GM23338 (cell line): ENCODE data around the gene FBXL20. TPM values are rescaled to one million over a fixed set of nuclear protein-coding genes. Genes with fewer than 3 reads are reported as not detected.

Source experiments
- ATAC-seq: fragments of 200-7000 bp; cut with Tn5 transposase; 3 replicates; pipeline ENCODE4 v1.9.1; 2020
- DNase-seq: peaks from one replicate; pipeline ENCODE4 v3.0.0-alpha.2; 2015; ENCODE audit warnings: low spot score
- H2AFZ ChIP-seq: fragments of 200-600 bp; sonication (generic); 2 replicates; pipeline ENCODE4 v1.8.0; 2016; ENCODE audit warnings: antibody characterized with exemption, mild to moderate bottlenecking, moderate library complexity
- H3F3A ChIP-seq: fragments of 200-600 bp; sonication (generic); replicated peaks from 2 replicates; pipeline ENCODE4 v1.8.0; 2017; ENCODE audit warnings: antibody characterized with exemption, mixed run types, low read depth
- H3K27ac ChIP-seq: fragments of 200-600 bp; sonication (generic); 2 replicates; pipeline ENCODE4 v1.6.1; 2016; ENCODE audit warnings: low read depth
- H3K27me3 ChIP-seq: fragments of 200-600 bp; sonication (generic); 2 replicates; pipeline ENCODE4 v1.8.0; 2016; ENCODE audit warnings: mild to moderate bottlenecking, mixed run types, moderate library complexity; ENCODE audit not compliant: insufficient read depth
- H3K36me3 ChIP-seq: fragments of 200-600 bp; sonication (generic); 2 replicates; pipeline ENCODE4 v1.8.0; 2016; ENCODE audit warnings: mild to moderate bottlenecking; ENCODE audit not compliant: insufficient read depth
- H3K4me1 ChIP-seq: fragments of 200-600 bp; sonication (generic); 2 replicates; pipeline ENCODE4 v1.8.0; 2016; ENCODE audit warnings: mild to moderate bottlenecking, moderate library complexity; ENCODE audit not compliant: insufficient read depth
- H3K4me2 ChIP-seq: fragments of 200-600 bp; sonication (generic); 2 replicates; pipeline ENCODE4 v1.7.1; 2017; ENCODE audit warnings: mixed run types
- H3K4me3 ChIP-seq: fragments of 200-600 bp; sonication (generic); 2 replicates; pipeline ENCODE4 v1.6.1; 2016; ENCODE audit warnings: mixed run types
- H3K79me2 ChIP-seq: fragments of 200-600 bp; sonication (generic); replicated peaks from 2 replicates; pipeline ENCODE4 v1.8.0; 2017; ENCODE audit warnings: mild to moderate bottlenecking; ENCODE audit not compliant: insufficient read depth
- H3K9me2 ChIP-seq: fragments of 200-600 bp; sonication (generic); 2 replicates; pipeline ENCODE4 v1.8.0; 2017; ENCODE audit not compliant: insufficient read depth
- H4K20me1 ChIP-seq: fragments of 200-600 bp; sonication (generic); replicated peaks from 2 replicates; pipeline ENCODE4 v1.8.0; 2017; ENCODE audit warnings: mild to moderate bottlenecking; ENCODE audit not compliant: insufficient read depth
- H3K27ac Mint-ChIP-seq: 2 replicates; pipeline ENCODE4 v1.8.0; 2020; ENCODE audit warnings: inconsistent platforms, mild to moderate bottlenecking, moderate library complexity, mixed read lengths
- H3K27me3 Mint-ChIP-seq: 3 replicates; pipeline ENCODE4 v1.8.0; 2022; ENCODE audit warnings: low read depth, mild to moderate bottlenecking, moderate library complexity, mixed read lengths, inconsistent platforms; ENCODE audit not compliant: insufficient read depth, poor library complexity
- H3K36me3 Mint-ChIP-seq: 3 replicates; pipeline ENCODE4 v1.8.0; 2021; ENCODE audit warnings: low read depth, mild to moderate bottlenecking, inconsistent platforms, moderate library complexity, mixed read lengths
- H3K4me1 Mint-ChIP-seq: 3 replicates; pipeline ENCODE4 v1.8.0; 2020; ENCODE audit warnings: mild to moderate bottlenecking, inconsistent platforms, mixed read lengths
- H3K4me3 Mint-ChIP-seq: 3 replicates; pipeline ENCODE4 v1.8.0; 2021; ENCODE audit warnings: moderate library complexity, mild to moderate bottlenecking, inconsistent platforms, mixed read lengths
- H3K9me3 Mint-ChIP-seq: 3 replicates; pipeline ENCODE4 v1.8.0; 2020; ENCODE audit warnings: moderate library complexity, mild to moderate bottlenecking, inconsistent platforms, mixed read lengths
- EZH2 ChIP-seq: fragments of 200-600 bp; sonication (generic); IDR thresholded peaks from one replicate; pipeline ENCODE4 v1.8.0; 2017; ENCODE audit warnings: antibody characterized with exemption, mild to moderate bottlenecking, low read depth; ENCODE audit not compliant: unreplicated experiment
- NANOG ChIP-seq: IDR thresholded peaks from 2 replicates; pipeline ENCODE4 v1.6.1; 2016; ENCODE audit warnings: antibody characterized with exemption, borderline replicate concordance
- POLR2AphosphoS5 ChIP-seq: IDR thresholded peaks from 2 replicates; pipeline ENCODE4 v1.6.1; 2016; ENCODE audit warnings: antibody characterized with exemption, low read depth
- STAT1 ChIP-seq: IDR thresholded peaks from one replicate; pipeline ENCODE4 v1.6.1; 2016; ENCODE audit warnings: antibody characterized with exemption; ENCODE audit not compliant: unreplicated experiment
- polyA plus RNA-seq: library from polyadenylated mRNA; unstranded; fragments of >200 nt; fragmentation: Nextera tagmentation; extraction: Ambion mirVana; gene quantifications from 2 replicates; pipeline ENCODE4 v1.2.1, GENCODE V29; 2016
- total RNA-seq: library from RNA; depleted of rRNA; stranded (reverse); fragments of >200 nt; shearing (Covaris generic); gene quantifications from 2 replicates; pipeline ENCODE4 v1.2.3, GENCODE V29; 2014
- TF ChIP-seq, protein P1 (sequence below): fragments of 250-450 bp; sonication (Bioruptor Pico); IDR thresholded peaks from 2 replicates; pipeline ENCODE4 v1.5.0; 2020; ENCODE audit warnings: mild to moderate bottlenecking, moderate library complexity
- TF ChIP-seq, protein P2 (sequence below): IDR thresholded peaks from one replicate; pipeline ENCODE4 v1.6.1; 2018; ENCODE audit warnings: antibody characterized with exemption; ENCODE audit not compliant: unreplicated experiment

The FBXL20 gene
- total and polyA plus RNA-seq, 2 experiments from 2014 or later = 2.9 to 6.9 TPM

DNA sequence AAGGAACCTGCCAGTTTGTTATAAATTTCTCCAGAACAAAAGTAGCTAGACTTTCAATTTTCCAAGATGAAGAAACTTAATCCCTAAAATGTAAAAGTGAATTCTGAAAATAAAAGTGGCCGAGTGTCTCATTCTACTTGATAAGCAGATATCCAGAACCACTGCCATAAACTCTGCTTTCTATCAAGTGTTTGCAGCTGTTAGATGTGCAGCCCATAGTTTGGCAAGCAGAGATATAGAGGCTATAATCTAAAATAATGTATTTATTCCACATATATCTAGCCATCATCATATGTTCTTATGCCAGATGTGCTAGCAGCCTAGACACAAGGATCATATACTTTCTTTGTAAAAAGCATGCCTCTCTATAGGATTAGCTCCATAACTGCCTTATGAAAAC is 14.7 kb upstream of the FBXL20 start (continued):
- TF ChIP-seq, protein P1, sequence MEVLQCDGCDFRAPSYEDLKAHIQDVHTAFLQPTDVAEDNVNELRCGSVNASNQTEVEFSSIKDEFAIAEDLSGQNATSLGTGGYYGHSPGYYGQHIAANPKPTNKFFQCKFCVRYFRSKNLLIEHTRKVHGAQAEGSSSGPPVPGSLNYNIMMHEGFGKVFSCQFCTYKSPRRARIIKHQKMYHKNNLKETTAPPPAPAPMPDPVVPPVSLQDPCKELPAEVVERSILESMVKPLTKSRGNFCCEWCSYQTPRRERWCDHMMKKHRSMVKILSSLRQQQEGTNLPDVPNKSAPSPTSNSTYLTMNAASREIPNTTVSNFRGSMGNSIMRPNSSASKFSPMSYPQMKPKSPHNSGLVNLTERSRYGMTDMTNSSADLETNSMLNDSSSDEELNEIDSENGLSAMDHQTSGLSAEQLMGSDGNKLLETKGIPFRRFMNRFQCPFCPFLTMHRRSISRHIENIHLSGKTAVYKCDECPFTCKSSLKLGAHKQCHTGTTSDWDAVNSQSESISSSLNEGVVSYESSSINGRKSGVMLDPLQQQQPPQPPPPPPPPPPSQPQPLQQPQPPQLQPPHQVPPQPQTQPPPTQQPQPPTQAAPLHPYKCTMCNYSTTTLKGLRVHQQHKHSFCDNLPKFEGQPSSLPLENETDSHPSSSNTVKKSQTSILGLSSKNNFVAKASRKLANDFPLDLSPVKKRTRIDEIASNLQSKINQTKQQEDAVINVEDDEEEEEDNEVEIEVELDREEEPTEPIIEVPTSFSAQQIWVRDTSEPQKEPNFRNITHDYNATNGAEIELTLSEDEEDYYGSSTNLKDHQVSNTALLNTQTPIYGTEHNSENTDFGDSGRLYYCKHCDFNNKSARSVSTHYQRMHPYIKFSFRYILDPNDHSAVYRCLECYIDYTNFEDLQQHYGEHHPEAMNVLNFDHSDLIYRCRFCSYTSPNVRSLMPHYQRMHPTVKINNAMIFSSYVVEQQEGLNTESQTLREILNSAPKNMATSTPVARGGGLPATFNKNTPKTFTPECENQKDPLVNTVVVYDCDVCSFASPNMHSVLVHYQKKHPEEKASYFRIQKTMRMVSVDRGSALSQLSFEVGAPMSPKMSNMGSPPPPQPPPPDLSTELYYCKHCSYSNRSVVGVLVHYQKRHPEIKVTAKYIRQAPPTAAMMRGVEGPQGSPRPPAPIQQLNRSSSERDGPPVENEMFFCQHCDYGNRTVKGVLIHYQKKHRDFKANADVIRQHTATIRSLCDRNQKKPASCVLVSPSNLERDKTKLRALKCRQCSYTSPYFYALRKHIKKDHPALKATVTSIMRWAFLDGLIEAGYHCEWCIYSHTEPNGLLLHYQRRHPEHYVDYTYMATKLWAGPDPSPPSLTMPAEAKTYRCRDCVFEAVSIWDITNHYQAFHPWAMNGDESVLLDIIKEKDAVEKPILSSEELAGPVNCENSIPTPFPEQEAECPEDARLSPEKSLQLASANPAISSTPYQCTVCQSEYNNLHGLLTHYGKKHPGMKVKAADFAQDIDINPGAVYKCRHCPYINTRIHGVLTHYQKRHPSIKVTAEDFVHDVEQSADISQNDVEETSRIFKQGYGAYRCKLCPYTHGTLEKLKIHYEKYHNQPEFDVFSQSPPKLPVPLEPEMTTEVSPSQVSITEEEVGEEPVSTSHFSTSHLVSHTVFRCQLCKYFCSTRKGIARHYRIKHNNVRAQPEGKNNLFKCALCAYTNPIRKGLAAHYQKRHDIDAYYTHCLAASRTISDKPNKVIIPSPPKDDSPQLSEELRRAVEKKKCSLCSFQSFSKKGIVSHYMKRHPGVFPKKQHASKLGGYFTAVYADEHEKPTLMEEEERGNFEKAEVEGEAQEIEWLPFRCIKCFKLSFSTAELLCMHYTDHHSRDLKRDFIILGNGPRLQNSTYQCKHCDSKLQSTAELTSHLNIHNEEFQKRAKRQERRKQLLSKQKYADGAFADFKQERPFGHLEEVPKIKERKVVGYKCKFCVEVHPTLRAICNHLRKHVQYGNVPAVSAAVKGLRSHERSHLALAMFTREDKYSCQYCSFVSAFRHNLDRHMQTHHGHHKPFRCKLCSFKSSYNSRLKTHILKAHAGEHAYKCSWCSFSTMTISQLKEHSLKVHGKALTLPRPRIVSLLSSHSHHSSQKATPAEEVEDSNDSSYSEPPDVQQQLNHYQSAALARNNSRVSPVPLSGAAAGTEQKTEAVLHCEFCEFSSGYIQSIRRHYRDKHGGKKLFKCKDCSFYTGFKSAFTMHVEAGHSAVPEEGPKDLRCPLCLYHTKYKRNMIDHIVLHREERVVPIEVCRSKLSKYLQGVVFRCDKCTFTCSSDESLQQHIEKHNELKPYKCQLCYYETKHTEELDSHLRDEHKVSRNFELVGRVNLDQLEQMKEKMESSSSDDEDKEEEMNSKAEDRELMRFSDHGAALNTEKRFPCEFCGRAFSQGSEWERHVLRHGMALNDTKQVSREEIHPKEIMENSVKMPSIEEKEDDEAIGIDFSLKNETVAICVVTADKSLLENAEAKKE (CRISPR knock-in tag) = no peak
- TF ChIP-seq EZH2 = no peak
- TF ChIP-seq, protein P2, sequence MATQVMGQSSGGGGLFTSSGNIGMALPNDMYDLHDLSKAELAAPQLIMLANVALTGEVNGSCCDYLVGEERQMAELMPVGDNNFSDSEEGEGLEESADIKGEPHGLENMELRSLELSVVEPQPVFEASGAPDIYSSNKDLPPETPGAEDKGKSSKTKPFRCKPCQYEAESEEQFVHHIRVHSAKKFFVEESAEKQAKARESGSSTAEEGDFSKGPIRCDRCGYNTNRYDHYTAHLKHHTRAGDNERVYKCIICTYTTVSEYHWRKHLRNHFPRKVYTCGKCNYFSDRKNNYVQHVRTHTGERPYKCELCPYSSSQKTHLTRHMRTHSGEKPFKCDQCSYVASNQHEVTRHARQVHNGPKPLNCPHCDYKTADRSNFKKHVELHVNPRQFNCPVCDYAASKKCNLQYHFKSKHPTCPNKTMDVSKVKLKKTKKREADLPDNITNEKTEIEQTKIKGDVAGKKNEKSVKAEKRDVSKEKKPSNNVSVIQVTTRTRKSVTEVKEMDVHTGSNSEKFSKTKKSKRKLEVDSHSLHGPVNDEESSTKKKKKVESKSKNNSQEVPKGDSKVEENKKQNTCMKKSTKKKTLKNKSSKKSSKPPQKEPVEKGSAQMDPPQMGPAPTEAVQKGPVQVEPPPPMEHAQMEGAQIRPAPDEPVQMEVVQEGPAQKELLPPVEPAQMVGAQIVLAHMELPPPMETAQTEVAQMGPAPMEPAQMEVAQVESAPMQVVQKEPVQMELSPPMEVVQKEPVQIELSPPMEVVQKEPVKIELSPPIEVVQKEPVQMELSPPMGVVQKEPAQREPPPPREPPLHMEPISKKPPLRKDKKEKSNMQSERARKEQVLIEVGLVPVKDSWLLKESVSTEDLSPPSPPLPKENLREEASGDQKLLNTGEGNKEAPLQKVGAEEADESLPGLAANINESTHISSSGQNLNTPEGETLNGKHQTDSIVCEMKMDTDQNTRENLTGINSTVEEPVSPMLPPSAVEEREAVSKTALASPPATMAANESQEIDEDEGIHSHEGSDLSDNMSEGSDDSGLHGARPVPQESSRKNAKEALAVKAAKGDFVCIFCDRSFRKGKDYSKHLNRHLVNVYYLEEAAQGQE = no peak
- no peak for TF ChIP-seq POLR2AphosphoS5
- no peak for TF ChIP-seq STAT1

DNA sequence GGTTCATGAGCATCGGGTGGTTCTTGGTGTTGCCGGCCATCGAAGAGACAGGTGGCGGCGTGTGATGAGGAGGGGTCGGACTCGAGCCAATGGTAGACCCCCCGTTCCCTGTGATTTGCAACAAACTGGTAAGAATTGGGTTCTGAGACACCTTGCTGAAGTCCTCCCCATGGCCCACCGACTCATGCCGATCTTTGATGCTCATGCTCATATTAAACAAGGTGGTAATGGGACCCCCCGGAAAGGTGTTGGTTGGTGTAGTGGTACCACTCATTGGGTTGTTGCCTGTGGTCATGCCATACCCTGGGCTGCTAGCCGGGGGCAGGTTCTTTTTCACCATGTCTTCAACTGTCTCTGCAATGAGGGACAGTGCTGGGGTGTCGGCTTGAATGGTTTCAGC is 8.9 kb upstream of the FBXL20 start:
- ATAC-seq (no peak), DNase-seq (no peak)
- peaks cover 6% of the 10 kb centered on the region for H3K4me1 Mint-ChIP-seq
- peaks cover 69% of the 10 kb centered on the region for H3K36me3 Mint-ChIP-seq
- Histone ChIP-seq H3K4me1 (no peaks in the 10 kb centered on the region), H3K27me3 (no peaks in the 10 kb centered on the region), H2AFZ (no peak overlapping the region), H4K20me1 (peaks cover 9% of the 10 kb centered on the region), H3K36me3 (peaks cover 49% of the 10 kb centered on the region), H3F3A (no peaks in the 10 kb centered on the region), H3K9me2 (no peaks in the 10 kb centered on the region), H3K4me2 (no peak overlapping the region), H3K79me2 (no peaks in the 10 kb centered on the region), H3K27ac (no peak overlapping the region), H3K4me3 (no peak overlapping the region)
- no peaks in the 10 kb centered on the region for H3K27me3 Mint-ChIP-seq
- no peak overlapping the region for H3K4me3 Mint-ChIP-seq
- no peaks in the 10 kb centered on the region; the same call in 2 of the 3 replicates for H3K9me3 Mint-ChIP-seq
- no peak overlapping the region for H3K27ac Mint-ChIP-seq
- TF ChIP-seq NANOG = no peak
- TF ChIP-seq, protein P1 (CRISPR knock-in tag) = no peak
